ENCODE measurements around the gene COMMD3.

DNA sequence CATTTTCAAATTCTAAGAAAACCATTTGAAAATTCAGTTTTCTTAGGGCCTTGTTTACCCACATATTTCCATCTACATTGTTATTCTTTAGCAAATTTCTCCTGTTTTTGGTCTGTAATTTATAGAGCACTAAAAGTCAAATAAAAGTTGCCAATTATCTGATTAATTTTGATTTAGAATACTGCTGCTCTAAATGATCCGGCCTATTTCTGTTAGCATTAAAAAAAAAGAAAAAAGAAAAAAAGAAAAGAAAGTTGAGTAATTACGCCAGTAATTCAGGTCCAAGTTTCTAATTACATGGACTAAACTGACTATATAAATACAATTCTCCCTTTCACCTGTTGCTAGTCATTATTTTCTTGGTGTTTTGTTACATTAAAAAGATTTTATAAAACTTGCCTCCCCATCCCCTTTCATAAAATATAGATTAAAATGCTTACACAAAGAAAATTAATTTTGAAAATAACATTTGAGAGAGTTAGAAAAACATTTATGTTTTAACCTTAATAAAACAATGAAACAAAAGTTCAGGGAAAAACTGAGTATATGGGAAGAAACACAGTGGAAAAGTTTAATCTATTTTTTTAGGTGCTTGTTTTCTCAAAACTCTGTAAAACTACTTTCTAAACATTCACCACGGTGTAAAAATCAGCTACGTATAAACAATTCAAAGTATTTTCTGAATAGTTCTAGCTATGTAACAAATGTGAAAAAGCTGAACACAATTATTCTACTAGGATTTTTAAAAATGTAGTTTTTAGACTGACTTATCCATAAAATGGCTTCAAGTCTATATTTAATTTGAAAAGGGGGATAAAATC is 6.8 kb upstream of the COMMD3 start:
- TF ChIP-seq, protein P1, sequence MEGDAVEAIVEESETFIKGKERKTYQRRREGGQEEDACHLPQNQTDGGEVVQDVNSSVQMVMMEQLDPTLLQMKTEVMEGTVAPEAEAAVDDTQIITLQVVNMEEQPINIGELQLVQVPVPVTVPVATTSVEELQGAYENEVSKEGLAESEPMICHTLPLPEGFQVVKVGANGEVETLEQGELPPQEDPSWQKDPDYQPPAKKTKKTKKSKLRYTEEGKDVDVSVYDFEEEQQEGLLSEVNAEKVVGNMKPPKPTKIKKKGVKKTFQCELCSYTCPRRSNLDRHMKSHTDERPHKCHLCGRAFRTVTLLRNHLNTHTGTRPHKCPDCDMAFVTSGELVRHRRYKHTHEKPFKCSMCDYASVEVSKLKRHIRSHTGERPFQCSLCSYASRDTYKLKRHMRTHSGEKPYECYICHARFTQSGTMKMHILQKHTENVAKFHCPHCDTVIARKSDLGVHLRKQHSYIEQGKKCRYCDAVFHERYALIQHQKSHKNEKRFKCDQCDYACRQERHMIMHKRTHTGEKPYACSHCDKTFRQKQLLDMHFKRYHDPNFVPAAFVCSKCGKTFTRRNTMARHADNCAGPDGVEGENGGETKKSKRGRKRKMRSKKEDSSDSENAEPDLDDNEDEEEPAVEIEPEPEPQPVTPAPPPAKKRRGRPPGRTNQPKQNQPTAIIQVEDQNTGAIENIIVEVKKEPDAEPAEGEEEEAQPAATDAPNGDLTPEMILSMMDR (IDR thresholded peaks at IDR 0.05) = no peak
- no peak for TF ChIP-seq POLR2A (IDR thresholded peaks at IDR 0.05)

Data from uterus (tissue), 2 donors.